ENCODE measurements around the gene MT1H. TPM values are rescaled to one million over a fixed set of nuclear protein-coding genes. Genes with fewer than 3 reads are reported as not detected.

The MT1H gene
- total and polyA plus RNA-seq, 9 of the 15 experiments (the other 6 are each of a cell fraction or from before 2014, with no cell fraction given): 0.13 to 0.37 TPM; not detected in 7

DNA sequence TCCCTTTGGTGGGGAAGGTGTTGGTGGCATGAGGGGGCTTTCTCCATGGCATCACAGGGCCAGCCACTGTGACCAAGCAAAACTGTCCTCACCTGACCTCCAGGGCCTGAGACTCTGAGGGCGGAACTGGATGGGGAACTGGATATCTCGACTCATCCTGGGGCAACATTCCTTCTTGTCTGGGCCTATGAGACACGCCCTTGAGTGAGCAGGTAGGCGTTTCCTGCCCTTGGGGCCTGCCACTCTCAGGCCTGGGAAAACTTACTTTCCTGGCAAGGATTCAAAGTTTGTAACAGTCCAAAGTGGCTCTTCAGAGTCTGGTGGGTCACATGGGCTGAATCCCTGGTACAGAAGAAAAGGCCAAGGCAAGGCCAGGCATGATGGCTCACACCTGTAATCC lies 22.3 kb downstream of the MT1H start:
- no peaks in the 10 kb centered on the region for H3K79me2 ChIP-seq (ENCODE audit: control insufficient read depth, insufficient read depth, low read length)
- no peak overlapping the region for H2AFZ ChIP-seq (ENCODE audit: low read depth, low read length)
- WGBS (ENCODE audit: insufficient coverage, low coverage, missing lambda C conversion rate): 13% methylated on average over 4 of the region's 4 CpGs
- FAIRE-seq (no peak), ATAC-seq (no peak), DNase-seq (ENCODE audit: extremely low read depth in 1 of 4, low spot score in 3 of 4) (no peak)
- no TSS peak for BruUV-seq (replicated peaks)
- 0 out of 4 replicates have a peak overlapping the region, but pooled peaks of 1 of the 2 experiments have one; percentile 35 for H3K9ac ChIP-seq (ENCODE audit: insufficient read depth in 1 of 2, low read depth in 2 of 2, low read length in 2 of 2)
- TF ChIP-seq IRF1 (CRISPR knock-in tag; IDR thresholded peaks at IDR 0.05; ENCODE audit: borderline replicate concordance) (no peak), SPI1 (IDR thresholded peaks at IDR 0.05; ENCODE audit: borderline replicate concordance, low read depth, low read length) (0 out of 2 replicates have a peak, but pooled peaks have one; percentile 31), NFIC (IDR thresholded peaks at IDR 0.05) (0 out of 2 replicates have a peak, but pooled peaks have one; percentile 14), CTBP1 (IDR thresholded peaks at IDR 0.05; ENCODE audit: borderline replicate concordance) (peak; percentile 34; the same call in 1 of the 2 replicates)
- TF ChIP-seq, protein P1, sequence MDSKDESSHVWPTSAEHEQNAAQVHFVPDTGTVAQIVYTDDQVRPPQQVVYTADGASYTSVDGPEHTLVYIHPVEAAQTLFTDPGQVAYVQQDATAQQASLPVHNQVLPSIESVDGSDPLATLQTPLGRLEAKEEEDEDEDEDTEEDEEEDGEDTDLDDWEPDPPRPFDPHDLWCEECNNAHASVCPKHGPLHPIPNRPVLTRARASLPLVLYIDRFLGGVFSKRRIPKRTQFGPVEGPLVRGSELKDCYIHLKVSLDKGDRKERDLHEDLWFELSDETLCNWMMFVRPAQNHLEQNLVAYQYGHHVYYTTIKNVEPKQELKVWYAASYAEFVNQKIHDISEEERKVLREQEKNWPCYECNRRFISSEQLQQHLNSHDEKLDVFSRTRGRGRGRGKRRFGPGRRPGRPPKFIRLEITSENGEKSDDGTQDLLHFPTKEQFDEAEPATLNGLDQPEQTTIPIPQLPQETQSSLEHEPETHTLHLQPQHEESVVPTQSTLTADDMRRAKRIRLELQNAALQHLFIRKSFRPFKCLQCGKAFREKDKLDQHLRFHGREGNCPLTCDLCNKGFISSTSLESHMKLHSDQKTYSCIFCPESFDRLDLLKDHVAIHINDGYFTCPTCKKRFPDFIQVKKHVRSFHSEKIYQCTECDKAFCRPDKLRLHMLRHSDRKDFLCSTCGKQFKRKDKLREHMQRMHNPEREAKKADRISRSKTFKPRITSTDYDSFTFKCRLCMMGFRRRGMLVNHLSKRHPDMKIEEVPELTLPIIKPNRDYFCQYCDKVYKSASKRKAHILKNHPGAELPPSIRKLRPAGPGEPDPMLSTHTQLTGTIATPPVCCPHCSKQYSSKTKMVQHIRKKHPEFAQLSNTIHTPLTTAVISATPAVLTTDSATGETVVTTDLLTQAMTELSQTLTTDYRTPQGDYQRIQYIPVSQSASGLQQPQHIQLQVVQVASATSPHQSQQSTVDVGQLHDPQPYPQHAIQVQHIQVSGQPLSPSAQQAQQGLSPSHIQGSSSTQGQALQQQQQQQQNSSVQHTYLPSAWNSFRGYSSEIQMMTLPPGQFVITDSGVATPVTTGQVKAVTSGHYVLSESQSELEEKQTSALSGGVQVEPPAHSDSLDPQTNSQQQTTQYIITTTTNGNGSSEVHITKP (IDR thresholded peaks at IDR 0.05; ENCODE audit: partially characterized antibody): no peak
- TF ChIP-seq, protein P2, sequence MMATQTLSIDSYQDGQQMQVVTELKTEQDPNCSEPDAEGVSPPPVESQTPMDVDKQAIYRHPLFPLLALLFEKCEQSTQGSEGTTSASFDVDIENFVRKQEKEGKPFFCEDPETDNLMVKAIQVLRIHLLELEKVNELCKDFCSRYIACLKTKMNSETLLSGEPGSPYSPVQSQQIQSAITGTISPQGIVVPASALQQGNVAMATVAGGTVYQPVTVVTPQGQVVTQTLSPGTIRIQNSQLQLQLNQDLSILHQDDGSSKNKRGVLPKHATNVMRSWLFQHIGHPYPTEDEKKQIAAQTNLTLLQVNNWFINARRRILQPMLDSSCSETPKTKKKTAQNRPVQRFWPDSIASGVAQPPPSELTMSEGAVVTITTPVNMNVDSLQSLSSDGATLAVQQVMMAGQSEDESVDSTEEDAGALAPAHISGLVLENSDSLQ (IDR thresholded peaks at IDR 0.05): peak; percentile 36; the same call in 1 of the 2 replicates
- no peaks in the 10 kb centered on the region for H3K9me1 ChIP-seq (ENCODE audit: control insufficient read depth, insufficient read depth, low read length)
- H3K9me3 ChIP-seq (replicated peaks; ENCODE audit: control insufficient read depth, insufficient read depth, low read depth, low read length): no peaks in the 10 kb centered on the region
- peaks cover 5 to 39% of the 10 kb centered on the region in 2 experiments; a peak in 3 of 5 replicates for H3K27me3 ChIP-seq (ENCODE audit: control insufficient read depth in 2 of 2, insufficient read depth in 2 of 2, low read length in 2 of 2)
- H3K4me3 ChIP-seq: no peak overlapping the region
- H3K27ac ChIP-seq (ENCODE audit: extremely low read depth, low read depth, low read length): no peak overlapping the region
- no peaks in the 10 kb centered on the region for H4K20me1 ChIP-seq (replicated peaks; ENCODE audit: control insufficient read depth, insufficient read depth, low read length)
- POLR2A ChIA-PET: no interaction called here
- in situ Hi-C loops (cut with MboI) (no loop called here), intact Hi-C loops (cut with micrococcal nuclease) (no loop called here)
- no peak overlapping the region for H3K4me2 ChIP-seq (ENCODE audit: insufficient read depth, low read length)
- no peaks in the 10 kb centered on the region; a peak in 1 of 5 replicates for H3K4me1 ChIP-seq (replicated peaks in 1 of 2; ENCODE audit: control insufficient read depth in 2 of 2, insufficient read depth in 2 of 2, low read length in 2 of 2)
- no peaks in the 10 kb centered on the region for H3K36me3 ChIP-seq (ENCODE audit: control insufficient read depth, insufficient read depth, low read length)
- CTCF ChIA-PET (ENCODE audit: low intra/inter-chr PET ratio): no interaction called here

Data from K562 (cell line).